B cell (primary cell): Measurements from ENCODE around the gene OSER1. TPM values are rescaled to one million over a fixed set of nuclear protein-coding genes. Genes with fewer than 3 reads are reported as not detected.

Experiments
- ATAC-seq: fragments of 200-7000 bp; cut with Tn5 transposase; one replicate; pipeline ENCODE4 v1.10.0; 2021; ENCODE audit warnings: low read depth, mild to moderate bottlenecking, moderate number of reproducible peaks, moderate library complexity
- CTCF ChIA-PET: fragments of 350-600 bp; sonication (Branson Sonifier 250); formaldehyde crosslinking; loops from one replicate; lab custom pipeline; 2021; ENCODE audit warnings: antibody characterized with exemption, inconsistent platforms; lab: Charles Lee
- POLR2A ChIA-PET: fragments of 350-600 bp; sonication (Branson Sonifier 250); formaldehyde crosslinking; loops from one replicate; lab custom pipeline; 2021; ENCODE audit warnings: antibody characterized with exemption; lab: Charles Lee
- DNase-seq: peaks from one replicate; pipeline ENCODE4 v3.0.0; 2013
- H2AFZ ChIP-seq: 2 replicates; pipeline ENCODE4 v1.6.1; 2012; ENCODE audit warnings: mild to moderate bottlenecking, low read depth, low read length; ENCODE audit not compliant: insufficient read depth, poor library complexity, severe bottlenecking
- H3K27ac ChIP-seq, 2 donors: 1 replicate in 1 of 2; 2 replicates in 1 of 2; pipeline ENCODE4 v1.5.1; 2012 to 2013; ENCODE audit warnings: low read length in 2 of 2, mild to moderate bottlenecking in 2 of 2, moderate library complexity in 1 of 2
- H3K27me3 ChIP-seq, 4 experiments: fragments of 200-600 bp in 1 of 4; sonication (generic) in 1 of 4; replicated peaks in 1 of 4; 1 replicate in 2 of 4; 2 replicates in 2 of 4; pipeline versions ENCODE4 v1.6.1 to v1.7.0; 2013 to 2016; ENCODE audit warnings: low read length in 3 of 4, mild to moderate bottlenecking in 2 of 4, mixed read lengths in 1 of 4, moderate library complexity in 1 of 4; ENCODE audit not compliant: insufficient read depth in 4 of 4, control insufficient read depth in 3 of 4; ENCODE audit errors: control extremely low read depth in 1 of 4
- H3K36me3 ChIP-seq, 2 experiments: replicated peaks in 1 of 2; 1 replicate in 1 of 2; 2 replicates in 1 of 2; pipeline versions ENCODE4 v1.6.1 to v1.7.1; 2013; ENCODE audit warnings: low read length in 1 of 2; ENCODE audit not compliant: insufficient read depth in 2 of 2, control insufficient read depth in 1 of 2; ENCODE audit errors: control extremely low read depth in 1 of 2, extremely low read depth in 1 of 2
- H3K4me1 ChIP-seq, 2 donors: fragments of 200-600 bp in 1 of 2; sonication (generic) in 1 of 2; 1 replicate in 1 of 2; 2 replicates in 1 of 2; pipeline versions ENCODE4 v1.5.1 to v1.6.1; 2013 to 2017; ENCODE audit warnings: low read length in 2 of 2; ENCODE audit not compliant: control insufficient read depth in 2 of 2, insufficient read depth in 2 of 2
- H3K4me2 ChIP-seq: replicated peaks from 2 replicates; pipeline ENCODE3; 2012; ENCODE audit warnings: mild to moderate bottlenecking, low read depth, low read length; ENCODE audit not compliant: poor library complexity, severe bottlenecking
- H3K4me3 ChIP-seq, 5 experiments: fragments of 200-600 bp in 1 of 5; sonication (generic) in 1 of 5; 1 replicate in 3 of 5; 2 replicates in 2 of 5; pipeline versions ENCODE4 v1.5.1 to v1.7.0; 2011 to 2016; ENCODE audit warnings: low read length in 4 of 5, mild to moderate bottlenecking in 4 of 5, low read depth in 2 of 5, control low read depth in 1 of 5, moderate library complexity in 1 of 5; ENCODE audit not compliant: insufficient read depth in 1 of 5; ENCODE audit errors: control extremely low read depth in 1 of 5, extremely low read depth in 1 of 5
- H3K79me2 ChIP-seq: fragments of 200-600 bp; sonication (generic); one replicate; pipeline ENCODE4 v1.6.0; 2016; ENCODE audit warnings: low read length; ENCODE audit not compliant: control insufficient read depth, insufficient read depth
- H3K9ac ChIP-seq: fragments of 200-600 bp; sonication (generic); 2 replicates; pipeline ENCODE4 v1.6.1; 2017; ENCODE audit warnings: mild to moderate bottlenecking, low read length, moderate library complexity
- H3K9me3 ChIP-seq, 3 donors: one replicate each; pipeline versions ENCODE4 v1.6.1 to v1.7.1; 2013; ENCODE audit warnings: low read length in 2 of 3; ENCODE audit not compliant: control insufficient read depth in 2 of 3, insufficient read depth in 1 of 3; ENCODE audit errors: control extremely low read depth in 1 of 3
- H4K20me1 ChIP-seq: 2 replicates; pipeline ENCODE4 v1.6.0; 2012; ENCODE audit warnings: mild to moderate bottlenecking, low read length; ENCODE audit not compliant: insufficient read depth, control insufficient read depth, poor library complexity, severe bottlenecking
- H3K27ac Mint-ChIP-seq: one replicate; pipeline ENCODE4 v1.8.0; 2021; ENCODE audit warnings: mixed read lengths
- H3K27me3 Mint-ChIP-seq: one replicate; pipeline ENCODE4 v1.8.0; 2021; ENCODE audit warnings: mixed read lengths
- H3K4me1 Mint-ChIP-seq: one replicate; pipeline ENCODE4 v1.8.0; 2021; ENCODE audit warnings: mixed read lengths
- H3K4me3 Mint-ChIP-seq: one replicate; pipeline ENCODE4 v1.8.0; 2021; ENCODE audit warnings: mixed read lengths
- H3K9me3 Mint-ChIP-seq: one replicate; pipeline ENCODE4 v1.8.0; 2022; ENCODE audit warnings: mixed read lengths; ENCODE audit not compliant: insufficient read depth
- EZH2 ChIP-seq: IDR thresholded peaks from 2 replicates; pipeline ENCODE4 v1.6.1; 2012; ENCODE audit warnings: borderline replicate concordance, low read depth, mild to moderate bottlenecking, moderate library complexity, low read length; ENCODE audit not compliant: insufficient read depth, poor library complexity, severe bottlenecking
- WGBS: methylation state at CpG from one replicate; pipeline ENCODE4 v1.1.5; 2013; ENCODE audit warnings: missing lambda C conversion rate; ENCODE audit not compliant: insufficient coverage; 5-methylcytosine and 5-hydroxymethylcytosine counted together
- intact Hi-C: fragments of 100-400 bp; cut with micrococcal nuclease; formaldehyde crosslinking; loops from one replicate; pipeline ENCODE4 v1.10.0; 2022
- polyA plus RNA-seq: library from polyadenylated mRNA; depleted of rRNA; stranded (reverse); fragments of >200 nt; gene quantifications from 2 replicates; pipeline ENCODE4 v1.2.3, GENCODE V29; 2012
- total RNA-seq, 2 donors: library from RNA; stranded (reverse); fragments of 120-200 nt in 1 of 2; gene quantifications; 1 replicate in 1 of 2; 2 replicates in 1 of 2; pipeline versions ENCODE4 v1.2.3 to v1.2.4, GENCODE V29; 2013 to 2022
- TF ChIP-seq, protein P1 (sequence below): fragments of 200-600 bp; IDR thresholded peaks from one replicate; pipeline ENCODE4 v1.8.0; 2022; ENCODE audit warnings: antibody characterized with exemption, mild to moderate bottlenecking

The OSER1 gene
- total and polyA plus RNA-seq, 2 donors (not counting 1 experiment from before 2014, with no cell fraction given) = 80.0 to 130 TPM

DNA sequence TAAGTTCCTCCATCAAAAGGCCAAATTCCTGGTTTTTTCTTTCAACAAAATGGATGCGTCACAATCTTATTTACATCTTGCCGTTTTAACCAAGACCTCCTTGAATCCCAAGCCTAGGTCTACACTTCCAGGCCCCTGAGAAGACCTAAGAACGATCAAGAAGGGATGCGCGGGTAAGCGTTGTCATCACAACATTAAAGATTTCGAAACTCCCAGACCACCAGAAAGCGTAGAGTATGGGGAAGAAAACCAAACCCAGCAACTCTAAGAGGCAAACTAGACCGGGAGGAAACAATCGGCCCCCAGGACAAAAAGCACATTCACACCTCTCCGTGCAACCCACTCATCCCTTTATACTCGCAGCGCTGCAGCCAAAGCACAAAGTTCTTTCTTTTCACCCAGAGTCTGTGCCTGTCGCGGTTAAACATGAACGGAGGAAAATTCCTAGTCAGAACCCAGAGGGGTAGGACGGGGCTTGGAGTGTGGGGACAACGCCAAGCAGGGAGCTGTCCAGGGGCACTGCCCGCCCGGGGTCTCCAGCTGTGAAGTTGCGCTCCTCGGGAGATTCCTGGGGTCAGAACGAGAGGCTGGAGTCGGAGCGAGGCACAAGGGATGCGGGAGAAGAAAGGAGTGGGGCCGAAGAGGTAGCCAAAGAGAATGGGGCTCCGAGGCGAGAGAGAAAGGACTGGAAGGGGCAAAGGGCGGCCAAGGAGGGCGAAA is 725 bp downstream of the OSER1 start:
- Histone ChIP-seq H3K36me3 (peaks cover 1 to 14% of the 10 kb centered on the region in 2 experiments), H2AFZ (peak overlapping the region; percentile 61), H3K27me3 (no peaks in the 10 kb centered on the region), H3K9me3 (no peaks in the 10 kb centered on the region), H4K20me1 (peaks cover 47% of the 10 kb centered on the region), H3K27ac (peak overlapping the region; percentile 95 to 99), H3K4me1 (peaks cover 36 to 39% of the 10 kb centered on the region in 2 donors), H3K4me3 (peak overlapping the region; percentile 65 to 100 (median 96)), H3K4me2 (peak overlapping the region; percentile 96), H3K79me2 (peaks cover 92% of the 10 kb centered on the region), H3K9ac (peak overlapping the region; percentile 99)
- 1% methylated on average over 31 of the region's 31 CpGs for WGBS
- TF ChIP-seq EZH2 = no peak
- TF ChIP-seq, protein P1, sequence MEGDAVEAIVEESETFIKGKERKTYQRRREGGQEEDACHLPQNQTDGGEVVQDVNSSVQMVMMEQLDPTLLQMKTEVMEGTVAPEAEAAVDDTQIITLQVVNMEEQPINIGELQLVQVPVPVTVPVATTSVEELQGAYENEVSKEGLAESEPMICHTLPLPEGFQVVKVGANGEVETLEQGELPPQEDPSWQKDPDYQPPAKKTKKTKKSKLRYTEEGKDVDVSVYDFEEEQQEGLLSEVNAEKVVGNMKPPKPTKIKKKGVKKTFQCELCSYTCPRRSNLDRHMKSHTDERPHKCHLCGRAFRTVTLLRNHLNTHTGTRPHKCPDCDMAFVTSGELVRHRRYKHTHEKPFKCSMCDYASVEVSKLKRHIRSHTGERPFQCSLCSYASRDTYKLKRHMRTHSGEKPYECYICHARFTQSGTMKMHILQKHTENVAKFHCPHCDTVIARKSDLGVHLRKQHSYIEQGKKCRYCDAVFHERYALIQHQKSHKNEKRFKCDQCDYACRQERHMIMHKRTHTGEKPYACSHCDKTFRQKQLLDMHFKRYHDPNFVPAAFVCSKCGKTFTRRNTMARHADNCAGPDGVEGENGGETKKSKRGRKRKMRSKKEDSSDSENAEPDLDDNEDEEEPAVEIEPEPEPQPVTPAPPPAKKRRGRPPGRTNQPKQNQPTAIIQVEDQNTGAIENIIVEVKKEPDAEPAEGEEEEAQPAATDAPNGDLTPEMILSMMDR = no peak
- H3K27ac Mint-ChIP-seq = peak overlapping the region; percentile 99
- CTCF ChIA-PET = interaction anchor here (0.5 to 2.5 kb wide), 5 partner anchors 9 to 176 kb away, joined by 3 to 7 read pairs (median 4); partner anchors contain the start of gene FITM2
- POLR2A ChIA-PET = interaction anchor here (0.7 kb wide), 1 partner anchor 101 kb away, joined by 3 read pairs; the partner anchor contains the start of gene FITM2
- ATAC-seq (no peak), DNase-seq (no peak)
- peaks cover 54% of the 10 kb centered on the region for H3K4me1 Mint-ChIP-seq
- peak overlapping the region; percentile 88 for H3K4me3 Mint-ChIP-seq
- intact Hi-C loops = loop anchor here (1.0 to 10.0 kb wide), 5 partner anchors 265 to 1582 kb away; partner anchors contain the start of genes DNTTIP1, MYBL2, PKIG and SRSF6
- no peaks in the 10 kb centered on the region for H3K9me3 Mint-ChIP-seq
- H3K27me3 Mint-ChIP-seq = no peaks in the 10 kb centered on the region

GRCh38 chr20:44208770-44209169 is 1.8 kb downstream of the OSER1 start:
- ChIA-PET CTCF (interaction anchor here (1.0 to 2.5 kb wide), 5 partner anchors 8 to 102 kb away, joined by 3 to 15 read pairs (median 7); partner anchors contain the start of gene FITM2), POLR2A (no interaction called here)
- H3K27ac ChIP-seq = peak overlapping the region; percentile 95 to 99
- 20% methylated on average over 6 of the region's 7 CpGs for WGBS
- peaks cover 36 to 38% of the 10 kb centered on the region in 2 donors for H3K4me1 ChIP-seq
- H3K9me3 ChIP-seq = no peaks in the 10 kb centered on the region
- TF ChIP-seq EZH2 = no peak
- TF ChIP-seq, protein P1 = no peak
- Mint-ChIP-seq H3K9me3 (no peaks in the 10 kb centered on the region), H3K4me3 (peak overlapping the region; percentile 88), H3K27me3 (no peaks in the 10 kb centered on the region), H3K4me1 (peaks cover 58% of the 10 kb centered on the region), H3K27ac (peak overlapping the region; percentile 81)
- H3K27me3 ChIP-seq = no peaks in the 10 kb centered on the region
- peak overlapping the region; percentile 96 for H3K4me2 ChIP-seq
- peak overlapping the region; percentile 65 to 100 (median 96) for H3K4me3 ChIP-seq
- no peak overlapping the region for H2AFZ ChIP-seq
- ATAC-seq (no peak), DNase-seq (no peak)
- intact Hi-C loops = no loop called here
- peaks cover 57% of the 10 kb centered on the region for H4K20me1 ChIP-seq
- H3K36me3 ChIP-seq = peaks cover 1 to 23% of the 10 kb centered on the region in 2 experiments
- H3K79me2 ChIP-seq = peaks cover 92% of the 10 kb centered on the region
- H3K9ac ChIP-seq = peak overlapping the region; percentile 99
